GM19351 (cell line): ENCODE measurements around the gene SPRR1B.
"Not testable (repeated sequence)": the region's sequence is repeated elsewhere in the genome, so short reads cannot be mapped to it uniquely, and the experiment has no call there.

Experiments used
- ATAC-seq: cut with Tn5 transposase; IDR thresholded peaks from one replicate; pipeline ENCODE4 v1.9.1; 2021; ENCODE audit warnings: mild to moderate bottlenecking, moderate library complexity; ENCODE audit not compliant: unreplicated experiment

Gene SPRR1B

DNA sequence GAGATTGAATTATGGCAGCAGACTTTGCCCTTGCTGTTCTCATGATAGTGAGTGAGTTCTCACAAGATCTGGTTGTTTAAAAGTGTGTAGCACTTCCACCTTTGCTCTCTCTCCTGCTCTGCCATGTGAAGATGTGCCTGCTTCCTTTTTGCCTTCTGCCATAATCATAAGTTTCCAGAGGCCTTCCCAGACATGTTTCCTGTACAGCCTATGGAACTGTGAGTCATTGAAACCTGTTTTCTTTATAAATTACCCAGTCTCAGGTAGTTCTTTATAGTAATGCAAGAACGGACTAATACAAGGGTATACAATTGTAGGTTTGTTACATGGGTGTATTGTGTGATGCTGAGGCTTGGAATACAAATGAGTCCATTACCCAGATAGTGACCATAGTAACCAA lies 4.2 kb downstream of the SPRR1B start:
- ATAC-seq = no peak

- no peak for ATAC-seq
Observed at GRCh38 chr1:153040950-153041631, 10.1 kb downstream of the SPRR1B start, which contains the start of gene SPRR2D. Gene SPRR2D, minus strand, starts transcription at chr1:153041120. Its CDS starts 774 bp downstream, at chr1:153040346.

GRCh38 chr1:153049211-153049610 lies 18.2 kb downstream of the SPRR1B start:
- no peak for ATAC-seq

GRCh38 chr1:153056111-153056510 lies 25.1 kb downstream of the SPRR1B start:
- ATAC-seq = not testable (repeated sequence)

- ATAC-seq = no peak
Observed at GRCh38 chr1:153057375-153057774, 26.4 kb downstream of the SPRR1B start, which contains the start of gene SPRR2A. Gene SPRR2A, minus strand, starts transcription at chr1:153057512. Its CDS starts 777 bp downstream, at chr1:153056735.

DNA sequence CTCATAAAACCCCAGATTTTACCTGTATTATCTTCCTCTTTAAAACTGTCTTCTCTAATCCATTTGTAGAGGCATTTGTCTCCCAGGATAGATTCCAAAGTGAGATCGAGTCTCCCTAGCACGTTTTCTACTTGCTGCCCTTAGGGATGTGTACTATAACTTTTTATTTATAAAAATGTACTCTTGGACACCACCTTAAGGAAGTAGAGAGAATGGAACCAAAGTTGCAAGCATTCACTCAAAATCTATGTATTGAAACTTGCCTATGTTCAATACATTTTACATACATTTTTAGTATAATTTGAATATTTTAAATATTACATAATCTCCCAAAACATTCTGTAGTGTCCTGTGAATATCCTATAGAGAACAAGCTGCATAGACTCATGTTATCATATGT lies 27.2 kb downstream of the SPRR1B start:
- no peak for ATAC-seq

DNA sequence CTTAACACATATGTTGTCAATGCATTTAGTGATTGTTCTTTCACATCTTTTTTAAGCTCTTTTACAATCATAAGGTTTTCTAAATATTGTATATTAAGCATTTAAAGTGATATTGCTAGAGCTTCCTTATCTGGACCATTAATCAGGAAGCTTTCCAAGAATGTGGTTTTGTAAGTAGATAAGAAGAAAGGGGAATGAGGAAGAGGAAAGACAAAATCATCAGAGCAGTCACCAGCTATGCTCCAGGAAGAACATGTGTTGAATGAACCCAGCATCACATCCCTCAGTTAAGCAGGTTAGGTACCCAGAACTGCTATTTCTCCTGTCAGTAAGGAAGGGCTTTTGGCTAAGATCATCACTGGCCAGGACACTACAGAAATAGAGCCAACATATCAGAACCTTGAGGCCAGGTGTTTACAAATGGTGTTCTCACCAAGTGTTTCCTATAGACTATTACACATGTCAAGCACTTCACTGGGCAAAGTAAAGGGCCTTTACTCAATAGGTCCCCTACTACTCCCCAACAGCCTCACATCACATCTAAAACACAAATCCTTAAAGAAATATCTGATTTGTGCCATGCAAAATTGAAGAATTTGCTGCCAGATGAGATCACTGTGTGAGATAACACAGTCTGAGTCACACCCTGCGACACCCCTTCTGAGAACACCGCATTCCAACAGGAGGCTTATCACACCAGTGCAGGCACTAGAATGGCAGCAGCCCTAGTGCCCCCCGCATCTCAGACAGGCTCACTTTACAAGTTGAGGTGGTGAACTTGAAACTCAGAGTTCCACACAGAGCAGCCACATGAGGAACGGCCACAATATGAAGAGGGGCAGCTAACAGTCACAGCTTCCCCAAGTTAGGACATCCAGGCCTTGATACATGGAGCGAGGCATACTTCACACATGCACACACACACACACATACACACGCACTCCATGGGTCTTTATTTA lies 28.1 kb downstream of the SPRR1B start:
- no peak for ATAC-seq

GRCh38 chr1:153070243-153070642 lies 39.2 kb downstream of the SPRR1B start:
- no peak for ATAC-seq

DNA sequence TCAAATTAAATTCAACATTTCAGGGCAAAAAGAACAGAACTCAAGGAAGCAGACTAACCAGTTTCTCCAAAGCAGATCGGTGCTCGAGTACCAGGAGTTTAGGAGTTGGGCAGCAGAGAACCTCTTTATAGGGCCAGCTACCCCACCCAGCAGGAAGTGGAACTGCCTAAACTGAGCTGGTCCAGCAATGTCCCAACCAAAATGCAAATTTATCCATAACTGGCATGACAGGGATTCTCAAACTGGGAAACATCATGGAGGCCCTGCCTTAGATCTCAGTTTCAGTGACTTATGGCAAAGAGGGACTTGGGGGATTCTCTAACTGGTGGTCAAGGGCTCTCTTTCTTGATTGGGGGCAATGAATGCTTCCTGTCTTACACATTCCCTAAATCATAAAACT lies 40.5 kb downstream of the SPRR1B start, which contains the start of gene SPRR2B:
Gene SPRR2B, minus strand, starts transcription at position 101 of the 400 bp plus-strand sequence. CDS start 772 bp downstream, outside the sequence.
- ATAC-seq = no peak

DNA sequence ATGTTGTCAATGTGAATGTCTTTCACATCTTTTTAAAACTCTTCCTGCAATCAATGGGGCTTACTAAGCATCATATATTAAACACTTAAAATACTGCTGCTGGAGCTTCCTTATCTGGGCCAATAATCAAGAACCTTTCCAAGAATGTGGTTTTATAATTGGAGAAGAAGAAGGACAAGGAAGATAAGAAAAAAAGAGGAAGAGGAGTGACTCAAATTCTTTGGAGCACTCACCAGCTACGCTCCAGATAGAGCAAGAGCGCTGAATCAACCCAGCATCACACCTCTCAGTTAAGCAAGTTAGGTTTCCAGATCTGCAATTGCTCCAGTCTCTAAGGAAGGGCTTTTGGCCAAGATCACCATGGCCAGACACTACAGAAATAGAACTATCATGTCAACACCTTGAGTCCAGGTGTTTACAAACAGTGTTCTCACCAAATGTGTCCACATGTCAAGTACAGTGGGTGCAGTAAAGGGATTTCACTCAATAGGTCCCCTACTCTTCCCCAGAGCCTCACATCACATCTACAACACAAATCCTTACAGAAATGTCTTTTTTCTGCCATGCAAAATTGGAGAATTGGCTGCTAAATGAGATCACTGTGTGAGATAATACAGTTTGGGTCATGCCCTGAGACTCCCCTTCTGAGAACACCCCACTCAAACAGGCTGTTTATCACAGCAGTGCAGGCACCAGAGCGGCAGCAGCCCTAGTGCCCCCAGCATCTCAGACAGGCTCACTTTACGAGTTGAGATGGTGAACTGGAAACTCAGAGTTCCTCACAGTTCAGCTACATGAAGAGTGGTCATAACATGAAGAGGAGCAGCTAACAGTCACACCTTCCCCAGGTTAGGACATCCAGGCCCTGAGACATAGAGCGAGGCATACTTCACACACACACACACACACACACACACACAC lies 42.1 kb downstream of the SPRR1B start:
- no peak for ATAC-seq

DNA sequence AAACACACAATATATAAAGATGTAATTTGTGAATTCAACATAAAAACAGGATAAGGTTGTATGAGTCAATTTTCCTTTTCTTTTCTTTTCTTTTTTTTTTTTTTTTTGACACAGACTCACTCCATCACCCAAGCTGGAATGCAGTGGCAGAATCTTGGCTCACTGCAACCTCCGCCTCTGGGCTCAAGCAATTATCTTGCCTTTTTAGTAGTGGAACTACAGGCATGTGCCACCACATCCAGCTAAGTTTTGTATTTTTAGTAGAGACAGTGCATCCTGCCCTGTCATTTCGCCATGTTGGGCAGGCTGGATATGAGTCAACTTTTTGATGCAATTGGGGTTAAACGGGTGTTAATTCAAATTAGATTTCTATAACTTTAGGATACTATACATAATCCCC lies 50.7 kb downstream of the SPRR1B start:
- ATAC-seq = no peak
